Measurements from ENCODE around the gene PITPNC1. TPM values are rescaled to one million over a fixed set of nuclear protein-coding genes. Genes with fewer than 3 reads are reported as not detected.

The PITPNC1 gene
- total RNA-seq, 1 experiment from 2014 or later: 6.3 TPM

DNA sequence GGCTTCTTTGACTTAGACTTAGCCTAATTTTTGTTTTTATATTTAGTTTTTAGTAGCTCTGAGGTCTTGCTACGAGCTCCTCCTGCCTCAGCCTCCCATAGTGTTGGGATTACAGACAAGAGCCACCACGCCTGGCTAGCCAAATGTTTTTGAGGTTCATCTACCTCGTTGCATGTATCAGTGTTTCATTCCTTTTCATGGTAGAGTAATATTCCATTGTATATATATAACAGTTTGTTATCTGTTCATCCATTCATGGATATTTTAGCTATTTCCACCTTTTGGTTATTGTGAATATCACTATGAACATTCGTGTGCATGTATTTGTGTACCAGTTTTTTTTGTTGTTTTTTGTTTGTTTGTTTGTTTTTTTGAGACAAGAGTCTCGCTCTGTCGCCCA is 352.8 kb downstream of the PITPNC1 start:
- DNase-seq (ENCODE audit: low read depth): no peak
- in situ Hi-C loops (cut with HindIII; ENCODE audit: low pct_unique_long_range_greater_than_20kb, low sequenced_read_pairs): no loop called here

DNA sequence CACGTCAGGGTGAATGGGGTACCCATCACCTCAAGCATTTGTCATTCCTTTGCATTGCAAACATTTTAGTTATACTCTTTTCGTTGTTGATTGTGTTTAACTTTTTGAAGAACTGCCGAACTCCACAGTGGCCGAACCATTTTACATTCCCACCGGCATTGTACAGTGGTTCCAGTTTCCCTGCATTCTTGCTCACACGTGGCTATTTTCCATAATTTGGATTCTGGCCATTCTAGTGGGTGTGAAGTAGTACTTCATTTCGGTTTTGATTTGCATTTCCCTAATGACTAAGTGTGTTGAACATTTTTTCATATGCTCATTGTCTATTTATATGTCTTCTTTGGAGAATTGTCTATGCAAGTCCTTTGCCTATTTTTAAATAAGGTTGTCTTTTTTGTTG is 353.6 kb downstream of the PITPNC1 start:
- in situ Hi-C loops (cut with HindIII; ENCODE audit: low pct_unique_long_range_greater_than_20kb, low sequenced_read_pairs): no loop called here
- no peak for DNase-seq (ENCODE audit: low read depth)

DNA sequence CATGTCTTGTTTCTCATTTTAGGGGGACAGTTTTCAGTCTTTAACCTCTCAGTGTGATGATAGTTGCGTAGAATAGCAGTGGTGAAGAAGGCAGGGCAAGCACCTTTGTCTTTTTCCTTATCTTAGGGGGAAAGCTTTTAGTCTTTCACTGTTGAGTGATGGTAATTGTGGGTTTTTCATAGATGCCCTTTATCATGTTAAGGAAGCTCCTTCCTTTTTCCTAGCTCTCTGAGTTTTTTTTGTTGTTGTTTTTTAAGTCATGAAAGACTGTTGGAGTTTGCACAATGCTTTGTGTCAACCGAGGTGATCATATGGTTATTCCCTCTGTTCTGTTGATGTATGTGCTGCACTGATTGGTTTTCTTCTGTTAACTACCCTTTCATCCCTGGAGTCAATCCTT is 356.4 kb downstream of the PITPNC1 start:
- in situ Hi-C loops (cut with HindIII; ENCODE audit: low pct_unique_long_range_greater_than_20kb, low sequenced_read_pairs): no loop called here
- DNase-seq (ENCODE audit: low read depth): no peak

DNA sequence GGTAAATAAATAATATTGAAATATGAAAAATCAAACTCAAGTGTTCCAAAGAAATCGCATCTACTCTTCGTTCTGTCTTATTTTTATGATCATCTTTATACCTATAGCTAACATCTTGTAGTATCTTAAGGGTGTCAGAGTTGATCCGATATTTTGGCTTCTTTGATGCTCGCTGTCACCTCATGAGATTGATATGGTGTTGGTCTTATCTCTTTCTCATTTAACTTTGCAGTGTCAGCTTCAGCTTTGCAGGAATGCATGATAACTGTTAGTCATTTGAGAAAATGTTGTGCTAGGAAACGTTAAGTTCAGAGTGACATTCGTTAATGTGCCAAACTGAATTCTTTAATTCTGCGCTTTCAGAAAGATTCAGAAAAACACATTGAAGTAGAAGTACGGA is 360.1 kb downstream of the PITPNC1 start:
- DNase-seq (ENCODE audit: low read depth): no peak
- in situ Hi-C loops (cut with HindIII; ENCODE audit: low pct_unique_long_range_greater_than_20kb, low sequenced_read_pairs): no loop called here

DNA sequence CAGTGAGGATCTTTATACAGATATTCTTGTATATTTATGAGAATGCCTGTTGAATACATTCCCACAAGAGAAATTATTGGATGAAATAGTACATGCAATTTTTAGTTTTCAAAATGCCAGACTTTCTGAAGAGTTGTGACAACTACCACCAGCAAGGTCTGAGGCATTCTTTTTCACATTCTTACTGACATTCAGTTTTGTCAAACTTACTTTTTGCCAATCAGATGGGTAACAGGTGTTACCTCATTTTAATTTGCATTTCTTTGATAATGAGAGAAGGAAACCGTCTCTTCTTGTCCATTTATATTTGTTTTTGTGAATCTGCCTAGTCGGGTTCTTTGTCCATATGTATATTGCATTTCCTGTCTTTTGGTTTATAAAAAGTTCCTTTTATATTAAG is 364.9 kb downstream of the PITPNC1 start:
- in situ Hi-C loops (cut with HindIII; ENCODE audit: low pct_unique_long_range_greater_than_20kb, low sequenced_read_pairs): no loop called here
- no peak for DNase-seq (ENCODE audit: low read depth)

Other genes with a start within 250 kb of the PITPNC1 start
- 21.5 and 22.8 TPM in 2 replicates for gene HELZ, start 132.1 kb upstream of the PITPNC1 start, total RNA-seq (2014; rRNA removed; shearing (Covaris generic); ENCODE audit: low replicate concordance)
- 10.8 and 12.9 TPM in 2 replicates for gene PSMD12, start 10.7 kb upstream of the PITPNC1 start, total RNA-seq (2014; rRNA removed; shearing (Covaris generic); ENCODE audit: low replicate concordance)

All from Caki2 (cell line).